ENCODE results near the gene PHC2. TPM values are rescaled to one million over a fixed set of nuclear protein-coding genes. Genes with fewer than 3 reads are reported as not detected.

The PHC2 gene
- total and polyA plus RNA-seq, 11 donors, result 79.7 to 194 (median 99.4) TPM

DNA sequence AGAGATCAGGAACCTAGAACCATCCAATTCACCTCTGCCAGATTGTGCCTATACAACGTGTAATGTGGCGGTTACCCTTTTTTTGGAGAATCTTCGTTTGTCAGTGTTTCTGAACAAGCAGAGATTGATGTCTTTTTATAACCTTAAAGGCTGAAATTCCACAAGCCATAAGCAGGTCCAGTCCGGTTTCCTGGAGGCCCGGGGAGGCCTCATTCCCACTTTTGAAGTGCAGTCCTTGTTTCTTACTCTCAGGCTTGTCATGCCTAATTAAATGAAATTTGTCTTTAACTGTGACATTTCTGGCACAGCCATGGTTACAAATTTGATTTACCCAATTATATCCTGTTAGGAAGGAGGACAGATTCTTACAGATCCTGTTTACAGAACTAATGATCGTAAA, 146.8 kb downstream of the PHC2 start:
- ATAC-seq (no peak), DNase-seq (no peak)
- H3K27me3 ChIP-seq, result no peaks in the 10 kb centered on the region
- intact Hi-C loops (cut with DNase I), result no loop called here
- H3K9me3 ChIP-seq, result no peaks in the 10 kb centered on the region
- no peak overlapping the region for H3K27ac ChIP-seq
- peaks cover 0 to 32% (median 15%) of the 10 kb centered on the region in 12 donors for H3K4me1 ChIP-seq
- no peak for TF ChIP-seq POLR2A (IDR thresholded peaks at IDR 0.05)
- TF ChIP-seq, protein P1, sequence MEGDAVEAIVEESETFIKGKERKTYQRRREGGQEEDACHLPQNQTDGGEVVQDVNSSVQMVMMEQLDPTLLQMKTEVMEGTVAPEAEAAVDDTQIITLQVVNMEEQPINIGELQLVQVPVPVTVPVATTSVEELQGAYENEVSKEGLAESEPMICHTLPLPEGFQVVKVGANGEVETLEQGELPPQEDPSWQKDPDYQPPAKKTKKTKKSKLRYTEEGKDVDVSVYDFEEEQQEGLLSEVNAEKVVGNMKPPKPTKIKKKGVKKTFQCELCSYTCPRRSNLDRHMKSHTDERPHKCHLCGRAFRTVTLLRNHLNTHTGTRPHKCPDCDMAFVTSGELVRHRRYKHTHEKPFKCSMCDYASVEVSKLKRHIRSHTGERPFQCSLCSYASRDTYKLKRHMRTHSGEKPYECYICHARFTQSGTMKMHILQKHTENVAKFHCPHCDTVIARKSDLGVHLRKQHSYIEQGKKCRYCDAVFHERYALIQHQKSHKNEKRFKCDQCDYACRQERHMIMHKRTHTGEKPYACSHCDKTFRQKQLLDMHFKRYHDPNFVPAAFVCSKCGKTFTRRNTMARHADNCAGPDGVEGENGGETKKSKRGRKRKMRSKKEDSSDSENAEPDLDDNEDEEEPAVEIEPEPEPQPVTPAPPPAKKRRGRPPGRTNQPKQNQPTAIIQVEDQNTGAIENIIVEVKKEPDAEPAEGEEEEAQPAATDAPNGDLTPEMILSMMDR (IDR thresholded peaks at IDR 0.05), result no peak
- 82 to 88% (median 86%) methylated on average over 6 of the region's 6 CpGs for WGBS, 4 donors
- H3K4me3 ChIP-seq, result no peak overlapping the region
- peaks cover 0 to 90% (median 76%) of the 10 kb centered on the region in 9 donors for H3K36me3 ChIP-seq

- ATAC-seq, result no peak
- H3K4me3 ChIP-seq, result no peak overlapping the region
- H3K9me3 ChIP-seq, result no peaks in the 10 kb centered on the region
- intact Hi-C loops (cut with DNase I), result no loop called here
- no peak for TF ChIP-seq POLR2A (IDR thresholded peaks at IDR 0.05)
- TF ChIP-seq, protein P1 (IDR thresholded peaks at IDR 0.05), result no peak
- peaks cover 0 to 98% (median 80%) of the 10 kb centered on the region in 9 donors for H3K36me3 ChIP-seq
- WGBS, 4 donors, result 83 to 90% (median 87%) methylated on average over 3 of the region's 3 CpGs
- H3K27ac ChIP-seq, result no peak overlapping the region
- no peaks in the 10 kb centered on the region for H3K27me3 ChIP-seq
- peaks cover 0 to 20% (median 11%) of the 10 kb centered on the region in 12 donors for H3K4me1 ChIP-seq
- peak in 1 of 5 donors; percentile 4 for DNase-seq
Observed at GRCh38 chr1:33282791-33283190, 148.1 kb downstream of the PHC2 start.

DNA sequence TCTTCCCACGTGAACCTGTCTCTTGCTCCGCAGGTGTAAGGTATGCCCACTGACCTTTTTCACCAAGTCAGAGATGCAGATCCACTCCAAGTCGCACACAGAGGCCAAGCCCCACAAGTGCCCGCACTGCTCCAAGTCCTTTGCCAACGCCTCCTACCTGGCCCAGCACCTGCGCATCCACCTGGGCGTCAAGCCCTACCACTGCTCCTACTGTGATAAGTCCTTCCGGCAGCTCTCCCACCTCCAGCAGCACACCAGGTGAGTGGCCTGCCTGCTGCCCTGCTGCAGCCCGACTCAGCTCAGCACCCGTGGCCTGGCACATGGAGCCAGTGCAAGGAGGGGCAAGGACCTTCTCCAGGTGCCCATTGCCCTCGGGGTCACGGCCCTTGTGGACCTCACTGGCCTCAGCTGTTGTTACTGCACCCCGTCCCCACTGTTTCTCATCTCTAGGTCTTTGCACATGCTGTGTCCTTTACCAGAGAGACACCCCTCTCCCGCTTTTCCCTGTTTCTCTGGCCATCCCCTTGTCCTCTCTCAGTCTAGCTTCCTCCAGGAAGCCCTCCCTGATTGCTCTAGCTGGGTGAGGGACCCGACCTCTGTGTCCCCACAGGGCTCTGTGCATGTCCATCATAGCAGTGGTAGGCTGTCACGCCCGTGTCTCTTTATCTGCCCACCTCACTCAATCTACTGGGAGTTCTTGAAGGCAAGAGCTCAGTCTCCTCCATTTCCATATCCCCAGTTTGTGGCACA, 149.2 kb downstream of the PHC2 start:
- 94 to 97% (median 95%) methylated on average over 17 of the region's 17 CpGs for WGBS, 4 donors
- TF ChIP-seq, protein P1 (IDR thresholded peaks at IDR 0.05), result no peak
- TF ChIP-seq POLR2A (IDR thresholded peaks at IDR 0.05), result no peak
- Histone ChIP-seq H3K27me3 (no peaks in the 10 kb centered on the region), H3K4me3 (no peak overlapping the region), H3K9me3 (no peaks in the 10 kb centered on the region), H3K4me1 (peaks cover 0 to 13% (median 8%) of the 10 kb centered on the region in 12 donors), H3K27ac (no peak overlapping the region), H3K36me3 (peaks cover 0 to 100% (median 90%) of the 10 kb centered on the region in 9 donors)
- ATAC-seq (no peak), DNase-seq (peak in 1 of 5 donors; percentile 23)
- intact Hi-C loops (cut with DNase I), result no loop called here

GRCh38 chr1:33280091-33280661, 150.7 kb downstream of the PHC2 start:
- H3K27ac ChIP-seq, result no peak overlapping the region
- peaks cover 0 to 94% (median 88%) of the 10 kb centered on the region in 9 donors for H3K36me3 ChIP-seq
- H3K4me3 ChIP-seq, result no peak overlapping the region
- WGBS, 4 donors, result 95 to 97% (median 97%) methylated on average over 23 to 29 of the region's 29 CpGs
- TF ChIP-seq, protein P1 (IDR thresholded peaks at IDR 0.05), result no peak
- no peak for TF ChIP-seq POLR2A (IDR thresholded peaks at IDR 0.05)
- ATAC-seq, result peak in 1 of 4 donors; percentile 17
- no peaks in the 10 kb centered on the region for H3K9me3 ChIP-seq
- H3K27me3 ChIP-seq, result no peaks in the 10 kb centered on the region
- intact Hi-C loops (cut with DNase I), result no loop called here
- peak in 2 of 5 donors; percentile 28 to 60 for DNase-seq
- H3K4me1 ChIP-seq, result no peaks in the 10 kb centered on the region

All from heart left ventricle (tissue), 16 donors.